ENCODE data around the gene MIR17HG. TPM values are rescaled to one million over a fixed set of nuclear protein-coding genes. Genes with fewer than 3 reads are reported as not detected.

Gene MIR17HG
- total RNA-seq, 1 donor, result 8.3 TPM

DNA sequence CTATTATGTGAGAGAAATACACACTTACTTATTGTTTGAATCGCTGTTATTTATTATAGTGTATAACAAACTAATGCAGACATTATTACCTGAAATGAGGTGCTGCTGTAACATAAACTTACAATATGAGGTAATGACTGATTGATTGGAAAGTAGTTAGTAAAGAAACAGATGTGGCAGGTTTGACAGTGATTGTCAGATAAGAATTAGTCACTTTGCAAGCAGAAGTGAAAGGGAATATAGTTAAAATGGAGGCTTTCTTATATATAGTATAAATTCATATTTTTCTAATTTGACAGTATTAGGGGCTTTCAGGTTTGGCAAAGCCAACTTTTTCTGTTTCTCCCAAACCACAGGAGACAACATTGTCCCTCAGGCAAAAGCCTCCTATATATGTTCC is 20.6 kb downstream of the MIR17HG start:
- no peak for DNase-seq (ENCODE audit: low read depth in 2 of 3, low spot score in 2 of 3)

DNA sequence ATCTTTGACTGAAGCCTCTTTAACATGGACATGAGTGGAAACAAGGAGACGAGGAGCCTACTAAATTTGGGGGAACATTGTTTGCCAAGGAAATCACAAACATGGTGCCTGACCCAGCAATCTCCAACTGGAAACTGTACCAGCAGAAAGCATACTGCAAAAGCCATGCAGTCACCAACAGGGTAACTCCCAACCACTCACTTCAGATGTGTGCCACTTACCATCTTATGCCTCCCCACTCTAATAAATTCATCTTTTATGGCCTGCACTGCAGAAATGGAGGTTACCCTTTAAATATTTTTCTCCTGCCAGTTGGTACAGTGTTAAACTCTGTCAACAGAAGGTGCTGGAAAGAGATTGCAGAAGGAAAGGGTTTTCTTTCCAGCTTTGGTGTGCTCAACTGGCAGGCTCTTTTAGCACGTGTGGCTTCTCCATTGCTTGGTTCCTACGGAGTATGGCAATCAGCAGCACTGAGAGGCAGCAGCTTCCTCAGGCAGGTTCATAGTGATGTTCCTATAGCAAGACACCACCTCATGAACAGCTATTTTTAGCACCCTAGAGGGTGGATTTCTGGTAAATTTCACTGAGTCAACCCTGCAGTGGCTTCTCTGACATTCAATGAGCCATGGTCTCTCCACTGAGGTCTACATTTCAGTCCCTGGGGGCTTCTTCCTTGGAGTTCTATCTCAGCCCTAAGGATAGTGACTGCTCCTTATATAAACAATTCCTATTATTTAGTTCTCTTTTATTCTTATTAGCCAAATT is 21.4 kb downstream of the MIR17HG start:
- DNase-seq (ENCODE audit: low read depth in 2 of 3, low spot score in 2 of 3), result no peak

DNA sequence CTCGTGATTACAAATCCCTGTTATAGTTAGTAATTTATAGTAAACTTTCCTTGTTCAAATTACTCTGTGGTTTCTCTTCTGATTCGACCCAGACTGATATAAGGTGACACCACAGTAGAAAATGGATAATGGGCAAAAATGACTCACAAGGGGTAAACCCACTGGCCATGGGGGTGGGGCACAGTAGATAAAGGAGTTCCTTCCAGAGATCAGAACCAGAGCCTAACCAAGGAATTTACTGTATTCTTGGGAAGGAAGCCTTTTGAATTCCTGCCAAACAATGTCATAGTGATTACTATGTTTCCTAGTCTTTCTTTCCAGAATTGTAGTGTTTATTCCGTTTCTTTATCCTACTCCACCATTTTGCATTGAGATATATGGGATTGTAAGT is 21.9 kb downstream of the MIR17HG start:
- DNase-seq (ENCODE audit: low read depth in 2 of 3, low spot score in 2 of 3), result no peak

DNA sequence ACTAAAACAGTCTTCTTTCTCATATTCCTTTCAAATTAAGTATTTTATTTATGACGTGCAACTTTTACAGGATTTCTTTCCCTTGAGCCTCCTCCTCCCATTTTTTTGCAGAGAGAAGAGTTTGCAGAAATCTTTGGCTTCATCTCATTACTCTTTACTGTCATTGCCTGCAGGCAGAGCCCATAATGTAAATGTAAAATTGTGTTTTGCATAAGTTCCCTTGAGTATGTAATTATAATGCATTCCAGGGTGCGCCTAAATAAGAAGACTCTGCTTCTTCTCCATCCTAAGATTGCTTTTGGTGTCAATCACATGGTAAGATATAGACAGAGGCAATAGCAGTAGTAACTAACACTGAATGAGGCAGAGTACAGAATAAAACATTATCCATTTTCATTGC is 23.0 kb downstream of the MIR17HG start:
- DNase-seq (ENCODE audit: low read depth in 2 of 3, low spot score in 2 of 3), result no peak

DNA sequence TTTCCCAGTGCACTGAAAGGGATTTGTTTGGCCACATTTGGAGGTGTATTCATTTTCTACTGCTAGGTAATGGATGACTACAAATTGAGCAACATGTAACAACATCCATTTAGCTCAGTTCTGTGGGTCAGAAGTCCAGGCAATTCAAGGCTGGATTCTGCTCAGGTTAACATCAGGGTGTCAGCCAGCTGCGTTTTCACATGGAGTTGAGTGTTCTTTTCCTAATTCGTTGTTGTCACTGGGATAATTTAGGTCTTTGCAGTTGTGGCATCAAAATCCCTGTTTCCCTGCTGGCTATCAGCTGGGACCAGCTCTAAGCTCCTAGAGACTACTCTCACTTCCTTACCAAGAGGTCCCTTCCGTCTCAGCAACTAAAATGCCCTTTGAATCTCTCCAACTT is 25.4 kb downstream of the MIR17HG start:
- no peak for DNase-seq (ENCODE audit: low read depth in 2 of 3, low spot score in 2 of 3)

DNA sequence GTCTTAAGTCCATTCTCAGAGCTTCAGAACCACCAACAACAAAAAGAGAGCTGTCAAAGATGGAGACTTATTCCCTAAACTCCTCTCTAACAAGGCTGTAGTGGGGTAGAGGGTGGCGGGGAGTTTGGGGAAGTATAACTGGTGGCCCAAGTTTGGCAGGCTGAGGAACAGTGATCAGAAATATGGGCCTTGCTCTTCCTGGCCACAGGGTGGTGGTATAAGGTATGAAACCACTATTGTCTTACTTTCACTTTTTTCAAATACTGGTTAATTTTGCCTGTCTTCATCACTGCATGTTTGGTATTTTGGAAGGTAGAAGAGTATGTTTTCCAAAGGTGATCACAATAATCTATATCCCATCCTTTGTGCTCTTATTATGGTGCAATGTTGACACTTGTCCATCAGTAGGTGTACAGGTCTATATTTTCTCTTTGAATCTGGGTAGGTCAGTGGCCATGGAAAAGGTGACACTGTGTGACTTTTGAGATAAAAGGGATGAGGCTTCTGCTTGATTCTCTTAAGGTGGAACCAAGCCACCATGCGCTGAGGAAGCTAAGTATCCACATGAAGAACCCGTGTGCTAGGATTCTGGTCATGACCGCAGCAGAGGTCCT is 27.7 kb downstream of the MIR17HG start:
- peak in 2 of 3 donors; percentile 54 to 77 for DNase-seq (ENCODE audit: low read depth in 2 of 3, low spot score in 2 of 3)

DNA sequence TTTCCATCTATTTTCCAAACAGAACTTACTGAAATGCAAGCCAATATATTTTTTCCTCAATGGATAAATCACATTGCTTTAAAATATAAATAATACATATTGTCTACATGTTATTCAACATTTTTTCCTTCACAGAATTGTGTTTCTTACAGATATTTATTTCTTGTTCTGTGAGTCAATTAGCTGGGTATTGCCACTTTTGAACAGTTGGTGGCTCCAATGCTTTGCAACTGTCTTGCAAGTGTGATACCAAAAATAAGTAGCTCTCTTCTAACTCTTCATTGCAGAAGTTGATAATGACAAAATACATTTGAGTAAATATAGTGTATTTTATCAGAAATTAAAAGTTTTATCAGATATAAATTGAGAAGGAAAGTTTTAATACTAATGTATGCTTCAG is 33.9 kb downstream of the MIR17HG start:
- peak in 2 of 3 donors; percentile 43 to 75 for DNase-seq (ENCODE audit: low read depth in 2 of 3, low spot score in 2 of 3)

DNA sequence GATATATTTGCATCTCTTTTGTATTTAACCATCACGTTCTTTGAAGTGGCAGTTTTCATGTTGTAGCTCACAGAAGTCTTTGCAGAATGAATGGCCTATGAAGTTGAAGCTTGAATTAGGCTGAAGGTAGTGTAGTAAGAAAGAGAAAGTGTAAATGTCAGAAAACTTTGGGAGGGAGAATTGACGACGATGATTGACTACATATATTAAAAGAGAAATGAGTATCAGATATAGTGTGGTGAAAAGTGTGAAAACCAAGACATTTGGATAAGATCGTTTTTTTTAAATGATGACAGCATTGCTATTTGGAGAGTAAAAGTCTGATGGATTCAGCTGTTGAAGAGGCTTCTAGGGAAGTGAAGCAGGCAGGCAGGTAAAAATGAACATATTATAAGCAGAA is 36.3 kb downstream of the MIR17HG start:
- DNase-seq (ENCODE audit: low read depth in 2 of 3, low spot score in 2 of 3), result no peak

DNA sequence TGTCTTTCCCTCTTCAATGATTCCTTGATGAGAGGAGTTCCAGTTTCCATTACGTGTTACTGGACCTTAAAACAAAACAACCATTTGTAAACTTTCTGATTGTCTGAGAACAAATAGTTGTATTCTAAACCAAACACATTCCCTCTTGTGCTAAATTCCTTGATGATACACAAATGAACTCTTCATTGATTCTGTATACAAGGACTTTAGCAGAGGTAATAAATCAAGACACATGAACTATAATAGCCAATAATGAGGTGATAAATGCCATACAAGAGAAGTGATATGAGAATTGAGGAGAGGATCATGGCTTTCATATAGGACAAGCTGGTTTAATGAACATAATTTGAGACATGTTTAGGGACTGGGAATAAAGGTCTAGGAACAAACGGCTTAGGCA is 37.4 kb downstream of the MIR17HG start:
- DNase-seq (ENCODE audit: low read depth in 2 of 3, low spot score in 2 of 3), result no peak

DNA sequence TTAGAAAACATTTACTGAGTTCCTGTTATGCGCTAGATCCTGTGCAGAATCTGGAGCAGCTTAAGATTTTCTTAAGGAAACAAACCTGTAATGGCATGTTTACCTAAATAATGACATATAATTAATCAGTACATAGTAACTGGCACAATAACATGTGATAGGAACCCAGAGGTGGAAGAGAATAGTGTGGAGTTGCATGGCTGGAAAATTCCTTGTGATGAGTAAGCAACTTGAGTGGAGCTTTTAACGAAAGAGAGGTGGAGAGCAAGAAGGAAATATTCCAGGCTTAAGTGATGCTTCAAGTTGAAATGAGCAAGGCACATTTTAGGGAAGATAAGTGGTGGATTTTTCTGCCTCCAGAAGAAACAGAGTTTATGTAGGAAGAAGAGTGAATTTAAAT is 41.7 kb downstream of the MIR17HG start:
- no peak for DNase-seq (ENCODE audit: low read depth in 2 of 3, low spot score in 2 of 3)

DNA sequence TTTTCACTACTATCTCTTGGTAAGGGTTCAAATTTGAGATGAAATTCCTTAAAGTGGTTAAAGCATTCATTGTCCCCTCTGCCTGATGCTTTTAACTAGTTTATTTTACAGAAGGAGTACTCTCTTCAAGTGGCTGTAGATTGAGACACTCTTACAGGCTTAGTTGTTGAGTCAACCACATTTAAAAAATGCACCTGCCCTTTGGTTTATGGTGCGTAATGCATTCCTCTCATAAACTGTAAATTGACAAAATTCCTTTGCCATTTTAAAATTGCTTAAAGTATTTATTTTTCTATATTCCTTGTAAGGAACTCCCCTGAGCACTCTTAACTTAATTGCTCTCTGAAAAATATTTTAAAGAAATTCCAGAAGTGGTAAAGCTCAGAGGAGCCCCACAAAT is 50.1 kb downstream of the MIR17HG start:
- DNase-seq (ENCODE audit: low read depth in 2 of 3, low spot score in 2 of 3), result no peak

DNA sequence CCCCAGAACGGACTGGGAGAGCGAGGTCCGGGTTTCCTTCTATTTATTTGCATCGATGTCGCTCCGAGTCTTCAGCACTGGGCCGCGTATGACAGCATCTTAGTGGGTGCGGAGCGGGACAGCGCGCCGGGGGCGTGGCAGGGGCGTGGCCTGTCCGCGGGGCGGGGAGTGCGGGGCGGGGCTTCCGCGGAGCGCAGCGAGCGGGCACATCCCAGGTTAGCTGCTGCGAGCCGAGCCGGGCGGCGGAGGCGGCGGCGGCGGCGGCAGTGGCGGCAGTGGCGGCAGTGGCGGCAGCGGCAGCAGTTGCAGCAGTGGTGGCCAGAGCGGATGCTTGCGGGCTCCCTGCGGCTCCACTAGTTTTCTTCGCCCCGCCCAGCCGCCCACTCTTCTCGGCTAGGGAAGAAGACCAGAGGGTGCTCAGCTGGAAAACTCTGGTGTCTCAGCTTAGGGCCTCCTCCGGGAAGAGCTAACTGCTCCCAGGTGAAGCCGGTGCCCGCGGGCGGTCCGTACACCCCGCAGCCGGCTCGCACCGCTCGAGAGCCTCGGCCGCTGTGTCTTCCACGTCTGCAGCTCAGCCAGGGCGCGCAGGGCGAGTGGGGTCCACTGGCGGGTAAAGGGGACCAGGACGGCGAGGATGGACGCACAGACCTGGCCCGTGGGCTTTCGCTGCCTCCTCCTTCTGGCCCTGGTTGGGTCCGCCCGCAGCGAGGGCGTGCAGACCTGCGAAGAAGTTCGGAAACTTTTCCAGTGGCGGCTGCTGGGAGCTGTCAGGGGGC is 51.1 kb downstream of the MIR17HG start, which contains the start of gene GPC5:
Gene GPC5, plus strand, starts transcription at position 209 of the 776 bp plus-strand sequence.
- peak; percentile 67 to 77 (median 77) for DNase-seq (ENCODE audit: low read depth in 2 of 3, low spot score in 2 of 3)

DNA sequence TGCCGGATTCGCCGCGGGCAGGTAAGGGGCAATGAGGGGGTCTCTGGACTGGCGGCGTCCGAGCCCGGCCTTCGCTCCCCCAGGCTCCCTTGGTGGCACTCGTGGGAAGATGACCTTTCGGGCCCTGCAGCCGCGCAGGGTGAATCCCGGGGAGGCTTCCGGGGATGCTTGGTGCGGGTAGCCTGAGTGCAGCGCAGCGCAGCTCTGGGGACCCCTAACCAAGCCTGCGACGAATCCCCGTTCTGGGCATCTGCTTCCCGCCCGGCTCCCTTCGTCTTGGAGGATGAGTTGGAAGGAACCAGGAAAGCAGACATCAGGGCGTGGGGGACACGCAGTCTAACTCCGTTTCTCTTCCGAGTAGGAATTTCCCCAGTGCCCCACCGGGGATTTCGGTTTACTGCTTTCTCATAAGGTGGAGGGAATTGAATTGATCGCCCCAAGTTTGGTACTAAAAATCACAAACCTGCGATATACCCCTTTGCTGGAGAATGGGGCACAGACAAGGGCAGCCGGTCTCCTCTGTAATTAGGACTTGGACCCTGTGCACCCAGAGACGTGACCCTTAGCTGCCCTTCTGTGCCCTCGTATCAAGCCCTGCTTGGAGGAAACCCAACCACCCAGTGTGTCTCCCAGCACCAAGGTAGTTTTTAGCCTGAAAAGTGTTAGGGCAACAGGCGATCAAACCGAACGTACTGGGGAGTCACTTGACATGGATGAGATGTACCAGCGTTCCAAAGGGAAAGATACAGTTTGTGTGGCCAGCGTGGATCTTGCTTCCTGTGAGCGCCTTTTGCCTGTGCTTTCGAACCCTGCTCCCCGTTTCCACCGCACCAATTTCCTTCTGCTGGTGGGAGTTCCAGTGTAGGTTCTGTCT is 51.9 kb downstream of the MIR17HG start:
- peak in 1 of 3 donors; percentile 12 for DNase-seq (ENCODE audit: low read depth in 2 of 3, low spot score in 2 of 3)

DNA sequence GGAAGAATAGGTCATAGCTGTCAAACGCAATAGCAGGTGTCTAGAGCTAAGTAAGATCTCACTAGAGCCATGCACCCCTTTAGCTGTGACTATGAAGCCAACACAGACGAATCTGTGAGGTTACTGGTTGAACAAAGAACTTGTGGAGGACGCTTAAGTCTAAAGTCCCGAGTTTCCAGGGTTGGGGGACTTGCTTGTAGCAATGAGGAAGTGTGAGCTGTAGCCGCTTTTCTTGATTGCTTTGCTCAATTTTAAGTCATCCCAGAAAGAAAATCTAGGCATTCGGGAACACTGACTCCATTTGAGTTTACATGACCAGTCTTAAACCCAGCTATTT is 52.5 kb downstream of the MIR17HG start:
- DNase-seq (ENCODE audit: low read depth in 2 of 3, low spot score in 2 of 3), result peak in 2 of 3 donors; percentile 27 to 56

DNA sequence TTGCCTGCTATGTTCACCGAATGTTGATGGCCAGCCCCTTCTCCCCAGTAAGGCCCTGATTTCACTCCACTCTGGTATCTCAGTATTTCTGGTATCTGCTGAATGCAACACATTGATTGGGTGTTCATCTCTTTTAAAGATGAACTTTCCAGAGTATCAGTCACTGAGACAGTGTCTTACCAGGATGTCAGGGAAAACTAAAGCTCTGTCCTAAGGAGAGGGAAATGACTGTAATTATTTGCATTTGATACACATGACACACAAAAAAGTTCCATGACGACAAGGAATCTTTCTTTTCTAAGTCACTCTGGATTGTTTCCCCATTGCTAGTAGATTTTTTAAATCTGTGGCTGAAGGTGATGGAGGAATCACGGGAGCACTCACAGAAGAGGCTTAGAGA is 53.2 kb downstream of the MIR17HG start:
- DNase-seq (ENCODE audit: low read depth in 2 of 3, low spot score in 2 of 3), result no peak

DNA sequence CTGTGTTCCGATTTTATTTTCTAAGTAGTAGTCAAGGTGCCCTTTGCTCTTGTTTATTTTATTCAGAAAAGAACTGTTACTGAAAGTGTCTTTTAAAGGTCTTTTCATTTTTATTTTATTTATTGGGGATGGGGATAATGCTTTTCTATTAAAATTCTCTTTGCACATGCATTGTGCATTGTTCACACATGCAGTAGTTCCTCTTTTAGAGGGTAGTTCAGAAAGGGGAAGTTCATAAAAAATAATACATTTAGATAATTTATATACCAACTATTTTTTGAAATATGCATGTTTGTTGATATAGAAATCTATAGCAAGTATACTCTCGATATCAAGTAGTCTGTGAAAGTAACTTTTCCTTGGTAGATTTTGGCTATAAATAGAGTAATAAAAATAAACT is 54.4 kb downstream of the MIR17HG start:
- DNase-seq (ENCODE audit: low read depth in 2 of 3, low spot score in 2 of 3), result peak in 1 of 3 donors; percentile 62

Other genes starting within 250 kb of the MIR17HG start
- 18.3 TPM for gene GPC5, start 50.9 kb downstream of the MIR17HG start, total RNA-seq

All from hematopoietic multipotent progenitor cell (in vitro differentiated cells).